Suprapubic skin (tissue), 4 donors: Measurements from ENCODE around the gene KDSR. TPM values are rescaled to one million over a fixed set of nuclear protein-coding genes. Genes with fewer than 3 reads are reported as not detected.

ENCODE experiments used
- DNase-seq, 2 donors: peaks; one replicate each; pipeline ENCODE4 v3.0.0-alpha.2; 2019; ENCODE audit warnings: low spot score in 2 of 2
- H3K27ac ChIP-seq: fragments of 200-600 bp; sonication (generic); one replicate; pipeline ENCODE4 v1.5.1; 2019
- H3K27me3 ChIP-seq: fragments of 200-600 bp; sonication (generic); one replicate; pipeline ENCODE4 v1.5.1; 2019
- H3K36me3 ChIP-seq: fragments of 200-600 bp; sonication (generic); one replicate; pipeline ENCODE4 v1.5.1; 2019
- H3K4me1 ChIP-seq: fragments of 200-600 bp; sonication (generic); one replicate; pipeline ENCODE4 v1.5.1; 2019
- H3K4me3 ChIP-seq: fragments of 200-600 bp; sonication (generic); one replicate; pipeline ENCODE4 v1.5.1; 2019; ENCODE audit warnings: mild to moderate bottlenecking
- H3K9me3 ChIP-seq: fragments of 200-600 bp; sonication (generic); one replicate; pipeline ENCODE4 v1.5.1; 2019
- EP300 ChIP-seq: sonication (generic); formaldehyde crosslinking; IDR thresholded peaks from one replicate; pipeline ENCODE4 v1.6.1; 2017; ENCODE audit warnings: antibody characterized with exemption
- POLR2A ChIP-seq, 2 donors: fragments of 450-650 bp; IDR thresholded peaks; one replicate each; pipeline ENCODE4 v1.6.1; 2017; ENCODE audit warnings: antibody characterized with exemption in 2 of 2, mild to moderate bottlenecking in 2 of 2, moderate library complexity in 2 of 2
- POLR2AphosphoS5 ChIP-seq, 3 donors: sonication (generic); formaldehyde crosslinking; IDR thresholded peaks; one replicate each; pipeline ENCODE4 v1.6.1; 2017; ENCODE audit warnings: antibody characterized with exemption in 3 of 3
- WGBS: methylation state at CpG from one replicate; pipeline ENCODE4 v1.1.5; 2018; 5-methylcytosine and 5-hydroxymethylcytosine counted together
- total RNA-seq, 4 donors: library from RNA; depleted of rRNA; stranded (reverse); fragments of >200 nt; gene quantifications; one replicate each; pipeline ENCODE4 v1.1.0, GENCODE V29; 2016
- TF ChIP-seq, protein P1 (sequence below), 2 donors: fragments of 200-600 bp in 1 of 2; fragments of 450-650 bp in 1 of 2; sonication (generic) in 1 of 2; IDR thresholded peaks; one replicate each; pipeline ENCODE4 v1.5.1; 2016 to 2019; ENCODE audit warnings: antibody characterized with exemption in 2 of 2, mild to moderate bottlenecking in 1 of 2, moderate library complexity in 1 of 2

Gene KDSR
- total RNA-seq, 4 donors from 2014 or later: 65.4 to 115 (median 79.7) TPM

DNA sequence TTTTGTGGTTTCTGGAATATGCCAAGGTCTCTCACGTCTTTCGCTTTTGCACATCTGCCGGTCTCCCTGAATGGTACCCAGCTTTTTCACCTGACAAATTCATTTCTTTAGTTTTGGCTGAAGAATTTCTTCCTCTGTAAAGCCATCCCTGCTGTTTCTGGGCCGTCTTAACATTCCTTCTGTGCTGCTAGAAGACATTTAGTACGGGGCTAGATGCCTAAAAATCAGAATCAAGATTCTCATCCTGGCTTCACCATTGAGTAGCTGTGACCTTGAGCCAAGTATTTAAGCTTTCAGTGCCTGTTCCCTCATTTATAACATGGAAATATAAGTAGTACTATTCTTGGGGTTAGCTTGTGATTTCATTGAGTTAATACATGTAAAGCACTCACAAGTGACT is 41.0 kb downstream of the KDSR start:
- TF ChIP-seq POLR2A (IDR thresholded peaks at IDR 0.05) (no peak), POLR2AphosphoS5 (IDR thresholded peaks at IDR 0.05) (no peak), EP300 (no peak)
- TF ChIP-seq, protein P1, sequence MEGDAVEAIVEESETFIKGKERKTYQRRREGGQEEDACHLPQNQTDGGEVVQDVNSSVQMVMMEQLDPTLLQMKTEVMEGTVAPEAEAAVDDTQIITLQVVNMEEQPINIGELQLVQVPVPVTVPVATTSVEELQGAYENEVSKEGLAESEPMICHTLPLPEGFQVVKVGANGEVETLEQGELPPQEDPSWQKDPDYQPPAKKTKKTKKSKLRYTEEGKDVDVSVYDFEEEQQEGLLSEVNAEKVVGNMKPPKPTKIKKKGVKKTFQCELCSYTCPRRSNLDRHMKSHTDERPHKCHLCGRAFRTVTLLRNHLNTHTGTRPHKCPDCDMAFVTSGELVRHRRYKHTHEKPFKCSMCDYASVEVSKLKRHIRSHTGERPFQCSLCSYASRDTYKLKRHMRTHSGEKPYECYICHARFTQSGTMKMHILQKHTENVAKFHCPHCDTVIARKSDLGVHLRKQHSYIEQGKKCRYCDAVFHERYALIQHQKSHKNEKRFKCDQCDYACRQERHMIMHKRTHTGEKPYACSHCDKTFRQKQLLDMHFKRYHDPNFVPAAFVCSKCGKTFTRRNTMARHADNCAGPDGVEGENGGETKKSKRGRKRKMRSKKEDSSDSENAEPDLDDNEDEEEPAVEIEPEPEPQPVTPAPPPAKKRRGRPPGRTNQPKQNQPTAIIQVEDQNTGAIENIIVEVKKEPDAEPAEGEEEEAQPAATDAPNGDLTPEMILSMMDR (IDR thresholded peaks at IDR 0.05): no peak
- Histone ChIP-seq H3K4me1 (peaks cover 12% of the 10 kb centered on the region), H3K9me3 (no peaks in the 10 kb centered on the region), H3K4me3 (no peak overlapping the region), H3K27me3 (no peaks in the 10 kb centered on the region), H3K36me3 (peaks cover 8% of the 10 kb centered on the region), H3K27ac (no peak overlapping the region)
- 82% methylated on average over 5 of the region's 5 CpGs for WGBS
- no peak for DNase-seq

DNA sequence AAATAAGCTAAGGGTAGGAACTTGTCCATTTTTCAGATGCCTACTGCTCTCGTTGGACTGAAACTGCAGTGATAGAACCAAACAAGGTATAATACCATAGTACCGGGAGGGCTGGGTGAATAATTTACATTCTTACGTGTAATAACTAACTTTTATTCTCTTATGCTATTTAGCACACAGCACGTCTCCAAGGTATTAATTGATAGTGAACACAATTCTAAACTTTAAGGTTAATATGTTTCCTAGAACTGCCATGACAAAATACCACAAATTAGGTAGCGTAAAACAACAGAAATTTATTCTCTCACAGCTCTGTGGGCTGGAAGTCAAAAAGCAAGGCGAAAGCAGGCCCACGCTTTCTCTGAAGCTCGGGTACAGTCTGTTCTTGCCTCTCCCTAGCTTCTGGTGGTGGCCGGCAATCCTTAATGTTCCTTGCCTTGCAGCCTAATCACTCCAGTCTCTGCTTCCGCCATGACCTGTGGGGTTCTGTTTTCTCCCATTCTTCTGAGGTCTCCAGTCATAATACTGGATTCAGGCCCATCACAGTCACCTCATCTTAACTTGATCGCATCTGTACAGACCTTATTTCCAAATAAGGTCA is 41.8 kb downstream of the KDSR start:
- 89% methylated on average over 11 of the region's 11 CpGs for WGBS
- Histone ChIP-seq H3K27me3 (no peaks in the 10 kb centered on the region), H3K4me1 (peaks cover 17% of the 10 kb centered on the region), H3K27ac (no peak overlapping the region), H3K9me3 (no peaks in the 10 kb centered on the region), H3K4me3 (no peak overlapping the region), H3K36me3 (peaks cover under 1% of the 10 kb centered on the region)
- TF ChIP-seq, protein P1 (IDR thresholded peaks at IDR 0.05): no peak
- TF ChIP-seq EP300 (no peak), POLR2AphosphoS5 (IDR thresholded peaks at IDR 0.05) (no peak), POLR2A (IDR thresholded peaks at IDR 0.05) (no peak)
- no peak for DNase-seq

DNA sequence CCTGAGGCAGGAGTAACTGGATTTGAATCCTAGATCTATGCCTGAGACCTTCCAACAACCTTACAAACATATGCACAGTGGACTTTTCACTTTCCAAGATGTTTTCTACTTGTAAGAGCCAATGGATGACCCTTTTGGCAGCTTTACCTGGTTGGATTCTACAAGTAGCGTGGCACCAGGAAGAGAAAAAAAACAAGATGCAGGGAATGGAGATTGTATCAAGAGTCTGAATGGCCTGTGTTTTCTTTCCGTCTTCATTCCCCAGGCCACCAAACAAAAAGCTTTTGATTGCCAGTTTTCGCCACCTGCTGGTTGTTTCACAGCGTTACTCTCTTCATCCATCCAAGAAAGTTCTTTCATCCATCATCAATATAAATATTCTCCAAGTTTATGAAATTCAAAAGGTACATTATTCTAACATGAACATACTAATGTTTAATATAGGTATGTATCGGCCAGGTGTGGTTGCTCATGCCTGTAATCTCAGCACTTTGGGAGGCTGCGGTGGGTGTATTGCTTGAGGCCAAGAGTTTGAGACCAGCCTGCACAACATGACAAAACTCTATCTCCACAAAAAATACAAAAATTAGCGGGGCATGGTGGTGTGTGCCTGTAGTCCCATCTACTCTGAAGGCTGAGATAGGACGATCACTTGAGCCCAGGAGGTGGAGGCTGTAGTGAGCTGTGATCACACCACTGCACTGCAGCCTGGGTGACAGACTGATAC is 43.9 kb downstream of the KDSR start:
- no peaks in the 10 kb centered on the region for H3K9me3 ChIP-seq
- H3K36me3 ChIP-seq: no peaks in the 10 kb centered on the region
- H3K4me3 ChIP-seq: no peak overlapping the region
- DNase-seq: no peak
- H3K27me3 ChIP-seq: no peaks in the 10 kb centered on the region
- H3K27ac ChIP-seq: no peak overlapping the region
- no peak for TF ChIP-seq POLR2A (IDR thresholded peaks at IDR 0.05)
- TF ChIP-seq EP300: no peak
- TF ChIP-seq, protein P1 (IDR thresholded peaks at IDR 0.05): peak; percentile 70 to 91
- no peak for TF ChIP-seq POLR2AphosphoS5 (IDR thresholded peaks at IDR 0.05)
- peaks cover 30% of the 10 kb centered on the region for H3K4me1 ChIP-seq
- 31% methylated on average over 8 of the region's 8 CpGs for WGBS

DNA sequence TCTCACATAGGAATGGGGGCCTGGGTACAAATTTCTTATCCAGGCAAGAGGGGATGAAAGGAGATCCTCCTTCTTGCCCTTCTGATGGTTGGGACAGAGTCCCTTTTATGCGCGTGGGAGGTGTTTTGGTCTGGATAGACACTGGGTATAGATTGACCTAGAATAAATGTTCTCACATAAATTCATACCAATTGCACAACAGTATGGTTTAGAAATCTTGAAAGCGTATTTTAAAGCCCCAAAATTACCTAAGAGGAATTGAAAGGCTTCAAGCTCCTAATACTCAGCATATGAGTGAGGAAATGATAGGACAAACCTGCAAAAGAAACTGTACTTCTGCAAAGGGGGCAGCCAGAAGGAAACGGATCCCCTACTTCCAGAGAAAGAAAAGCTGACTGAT is 44.8 kb downstream of the KDSR start:
- DNase-seq: no peak
- H3K36me3 ChIP-seq: no peaks in the 10 kb centered on the region
- H3K4me1 ChIP-seq: peaks cover 39% of the 10 kb centered on the region
- 79% methylated on average over 4 of the region's 4 CpGs for WGBS
- H3K27ac ChIP-seq: no peak overlapping the region
- no peaks in the 10 kb centered on the region for H3K27me3 ChIP-seq
- no peaks in the 10 kb centered on the region for H3K9me3 ChIP-seq
- TF ChIP-seq POLR2AphosphoS5 (IDR thresholded peaks at IDR 0.05): no peak
- TF ChIP-seq, protein P1 (IDR thresholded peaks at IDR 0.05): no peak
- TF ChIP-seq POLR2A (IDR thresholded peaks at IDR 0.05): no peak
- no peak for TF ChIP-seq EP300
- H3K4me3 ChIP-seq: no peak overlapping the region

DNA sequence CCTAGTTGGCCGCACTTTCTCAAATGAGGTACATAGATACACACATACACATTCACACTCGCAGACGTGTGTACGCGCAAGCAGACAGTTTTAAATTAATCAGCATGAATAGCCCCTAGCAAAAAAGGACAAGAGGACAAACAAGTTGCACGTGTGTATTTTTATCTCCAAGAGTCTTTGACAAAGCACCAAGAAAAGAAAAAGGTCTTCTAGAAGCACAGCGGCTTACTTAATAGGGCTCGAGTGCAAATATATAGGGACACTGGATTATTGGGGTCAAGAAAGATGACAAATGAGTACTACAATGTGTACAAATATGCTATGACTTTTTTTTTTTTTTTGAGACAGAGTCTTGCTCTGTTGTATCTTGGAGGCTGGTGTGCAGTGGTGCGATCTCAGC is 45.7 kb downstream of the KDSR start:
- 70% methylated on average over 9 of the region's 9 CpGs for WGBS

More for the DNA sequence above, 45.7 kb downstream of the KDSR start:
- Histone ChIP-seq H3K27me3 (no peaks in the 10 kb centered on the region), H3K9me3 (no peaks in the 10 kb centered on the region), H3K36me3 (no peaks in the 10 kb centered on the region), H3K4me1 (peaks cover 47% of the 10 kb centered on the region), H3K27ac (peak overlapping the region; percentile 16), H3K4me3 (peak overlapping the region; percentile 81)
- no peak for DNase-seq
- TF ChIP-seq POLR2A (IDR thresholded peaks at IDR 0.05): no peak
- TF ChIP-seq EP300: no peak
- TF ChIP-seq POLR2AphosphoS5 (IDR thresholded peaks at IDR 0.05): no peak
- TF ChIP-seq, protein P1 (IDR thresholded peaks at IDR 0.05): no peak
